AG04450 (cell line): Measurements from ENCODE around the gene XPNPEP1. TPM values are rescaled to one million over a fixed set of nuclear protein-coding genes. Genes with fewer than 3 reads are reported as not detected.

ENCODE experiments used
- CTCF ChIA-PET: fragments of 300-600, 350-600 bp; formaldehyde crosslinking; extraction: SDS; loops from one replicate; lab custom pipeline; 2022; ENCODE audit warnings: antibody characterized with exemption, inconsistent platforms; lab: Charles Lee
- POLR2A ChIA-PET: fragments of 350-600 bp; formaldehyde crosslinking; extraction: SDS; loops from one replicate; lab custom pipeline; 2021; ENCODE audit warnings: antibody characterized with exemption, inconsistent platforms; lab: Yijun Ruan, JAX
- DNase-seq: peaks from one replicate; pipeline ENCODE4 v3.0.0-alpha.2; 2011; ENCODE audit warnings: low read depth, low spot score
- H3K27ac ChIP-seq: one replicate; pipeline ENCODE4 v1.5.1; 2012; ENCODE audit warnings: low read depth, low read length, control low read depth
- H3K27me3 ChIP-seq: one replicate; pipeline ENCODE4 v1.6.0; 2012; ENCODE audit warnings: low read length; ENCODE audit not compliant: control insufficient read depth, insufficient read depth
- H3K4me3 ChIP-seq: 2 replicates; pipeline ENCODE4 v1.5.1; 2011; ENCODE audit warnings: mild to moderate bottlenecking, low read depth, low read length, control low read depth
- H3K9me3 ChIP-seq: 2 replicates; pipeline ENCODE4 v1.5.1; 2012; ENCODE audit warnings: low read length; ENCODE audit not compliant: control insufficient read depth, insufficient read depth
- CTCF ChIP-seq: IDR thresholded peaks from 2 replicates; pipeline ENCODE4 v1.5.1; 2011; ENCODE audit warnings: low read depth, low read length, control low read depth, inconsistent platforms
- polyA plus RNA-seq: library from polyadenylated mRNA; depleted of rRNA; stranded (reverse); fragments of >200 nt; gene quantifications from 2 replicates; pipeline ENCODE4 v1.2.3, GENCODE V29; 2011; rRNA removed
- small RNA-seq: library from RNA; depleted of rRNA; stranded (forward); fragments of <200 nt; gene quantifications from one replicate; pipeline ENCODE3, GENCODE V24; 2012; ENCODE audit warnings: low read depth; ENCODE audit not compliant: insufficient read length

The XPNPEP1 gene
- polyA plus RNA-seq, 1 experiment = 134 TPM

- TF ChIP-seq CTCF = no peak
- Histone ChIP-seq H3K27me3 (no peaks in the 10 kb centered on the region), H3K9me3 (no peaks in the 10 kb centered on the region), H3K4me3 (no peak overlapping the region), H3K27ac (no peak overlapping the region)
- POLR2A ChIA-PET = no interaction called here
- CTCF ChIA-PET = no interaction called here
- DNase-seq = no peak
These were observed 102.5 kb downstream of the XPNPEP1 start for GRCh38 chr10:109820620-109821405.

- DNase-seq = no peak
- Histone ChIP-seq H3K9me3 (no peaks in the 10 kb centered on the region), H3K27me3 (no peaks in the 10 kb centered on the region), H3K4me3 (no peak overlapping the region), H3K27ac (no peak overlapping the region)
- ChIA-PET POLR2A (no interaction called here), CTCF (no interaction called here)
- TF ChIP-seq CTCF = no peak
These were observed 103.5 kb downstream of the XPNPEP1 start for GRCh38 chr10:109819807-109820206.

Small RNAs within 50 kb of the gene (small RNA-seq; reads per million reads assigned to genes)
- 1.9 reads per million for gene RNU4-5P

Other genes starting within 250 kb of the XPNPEP1 start
- 161 and 192 TPM in 2 replicates for gene ADD3, start 84.5 kb upstream of the XPNPEP1 start, polyA plus RNA-seq